ENCODE results near the gene SPECC1.

- TF ChIP-seq, protein P1, sequence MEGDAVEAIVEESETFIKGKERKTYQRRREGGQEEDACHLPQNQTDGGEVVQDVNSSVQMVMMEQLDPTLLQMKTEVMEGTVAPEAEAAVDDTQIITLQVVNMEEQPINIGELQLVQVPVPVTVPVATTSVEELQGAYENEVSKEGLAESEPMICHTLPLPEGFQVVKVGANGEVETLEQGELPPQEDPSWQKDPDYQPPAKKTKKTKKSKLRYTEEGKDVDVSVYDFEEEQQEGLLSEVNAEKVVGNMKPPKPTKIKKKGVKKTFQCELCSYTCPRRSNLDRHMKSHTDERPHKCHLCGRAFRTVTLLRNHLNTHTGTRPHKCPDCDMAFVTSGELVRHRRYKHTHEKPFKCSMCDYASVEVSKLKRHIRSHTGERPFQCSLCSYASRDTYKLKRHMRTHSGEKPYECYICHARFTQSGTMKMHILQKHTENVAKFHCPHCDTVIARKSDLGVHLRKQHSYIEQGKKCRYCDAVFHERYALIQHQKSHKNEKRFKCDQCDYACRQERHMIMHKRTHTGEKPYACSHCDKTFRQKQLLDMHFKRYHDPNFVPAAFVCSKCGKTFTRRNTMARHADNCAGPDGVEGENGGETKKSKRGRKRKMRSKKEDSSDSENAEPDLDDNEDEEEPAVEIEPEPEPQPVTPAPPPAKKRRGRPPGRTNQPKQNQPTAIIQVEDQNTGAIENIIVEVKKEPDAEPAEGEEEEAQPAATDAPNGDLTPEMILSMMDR (IDR thresholded peaks at IDR 0.05; ENCODE audit: insufficient read depth, low read length) = no peak
- TF ChIP-seq, protein P2, sequence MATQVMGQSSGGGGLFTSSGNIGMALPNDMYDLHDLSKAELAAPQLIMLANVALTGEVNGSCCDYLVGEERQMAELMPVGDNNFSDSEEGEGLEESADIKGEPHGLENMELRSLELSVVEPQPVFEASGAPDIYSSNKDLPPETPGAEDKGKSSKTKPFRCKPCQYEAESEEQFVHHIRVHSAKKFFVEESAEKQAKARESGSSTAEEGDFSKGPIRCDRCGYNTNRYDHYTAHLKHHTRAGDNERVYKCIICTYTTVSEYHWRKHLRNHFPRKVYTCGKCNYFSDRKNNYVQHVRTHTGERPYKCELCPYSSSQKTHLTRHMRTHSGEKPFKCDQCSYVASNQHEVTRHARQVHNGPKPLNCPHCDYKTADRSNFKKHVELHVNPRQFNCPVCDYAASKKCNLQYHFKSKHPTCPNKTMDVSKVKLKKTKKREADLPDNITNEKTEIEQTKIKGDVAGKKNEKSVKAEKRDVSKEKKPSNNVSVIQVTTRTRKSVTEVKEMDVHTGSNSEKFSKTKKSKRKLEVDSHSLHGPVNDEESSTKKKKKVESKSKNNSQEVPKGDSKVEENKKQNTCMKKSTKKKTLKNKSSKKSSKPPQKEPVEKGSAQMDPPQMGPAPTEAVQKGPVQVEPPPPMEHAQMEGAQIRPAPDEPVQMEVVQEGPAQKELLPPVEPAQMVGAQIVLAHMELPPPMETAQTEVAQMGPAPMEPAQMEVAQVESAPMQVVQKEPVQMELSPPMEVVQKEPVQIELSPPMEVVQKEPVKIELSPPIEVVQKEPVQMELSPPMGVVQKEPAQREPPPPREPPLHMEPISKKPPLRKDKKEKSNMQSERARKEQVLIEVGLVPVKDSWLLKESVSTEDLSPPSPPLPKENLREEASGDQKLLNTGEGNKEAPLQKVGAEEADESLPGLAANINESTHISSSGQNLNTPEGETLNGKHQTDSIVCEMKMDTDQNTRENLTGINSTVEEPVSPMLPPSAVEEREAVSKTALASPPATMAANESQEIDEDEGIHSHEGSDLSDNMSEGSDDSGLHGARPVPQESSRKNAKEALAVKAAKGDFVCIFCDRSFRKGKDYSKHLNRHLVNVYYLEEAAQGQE (IDR thresholded peaks at IDR 0.05; ENCODE audit: insufficient replicate concordance, low read depth) = no peak
- TF ChIP-seq GABPA (IDR thresholded peaks at IDR 0.05; ENCODE audit: low read depth) (no peak), POLR2AphosphoS5 (IDR thresholded peaks at IDR 0.05; ENCODE audit: low read depth) (no peak)
Observed at GRCh38 chr17:20174588-20175265, 165.6 kb downstream of the SPECC1 start.

All from HL-60 (cell line).